ENCODE results near the gene IMP4.

IMP4 gene

GRCh38 chr2:130391058-130391871 is 48.6 kb downstream of the IMP4 start:
- no peaks in the 10 kb centered on the region for H4K20me1 ChIP-seq (ENCODE audit: insufficient read depth, low read length)
- TF ChIP-seq CTCF (IDR thresholded peaks at IDR 0.05; ENCODE audit: low read length), result no peak
- no peak for TF ChIP-seq EZH2phosphoT487 (IDR thresholded peaks at IDR 0.05; ENCODE audit: low read length)
- no peak for TF ChIP-seq EZH2 (optimal IDR thresholded peaks at IDR 0.05; ENCODE audit: low read depth, low read length)
- no peaks in the 10 kb centered on the region for H3K9me3 ChIP-seq (replicated peaks; ENCODE audit: insufficient read depth, low read length)
- H3K4me3 ChIP-seq (ENCODE audit: low read length), result peak overlapping the region; percentile 83
- DNase-seq, result peak; percentile 79
- H3K79me2 ChIP-seq (ENCODE audit: low read length), result no peaks in the 10 kb centered on the region
- H3K36me3 ChIP-seq (replicated peaks; ENCODE audit: insufficient read depth, low read length), result no peaks in the 10 kb centered on the region
- no peaks in the 10 kb centered on the region for H3K9me2 ChIP-seq (replicated peaks; ENCODE audit: insufficient read depth, low read length)
- peak overlapping the region; percentile 82 for H3K4me2 ChIP-seq (ENCODE audit: low read depth, low read length)
- no peaks in the 10 kb centered on the region for H3F3A ChIP-seq (ENCODE audit: insufficient read depth, low read length)
- peak overlapping the region; percentile 92 for H2AFZ ChIP-seq (ENCODE audit: low read length)
- H3K27ac ChIP-seq (ENCODE audit: low read length), result peak overlapping the region; percentile 22; the same call in 1 of the 2 replicates
- no peaks in the 10 kb centered on the region for H3K27me3 ChIP-seq (replicated peaks; ENCODE audit: insufficient read depth, low read length)
- peak overlapping the region; percentile 69 for H3K9ac ChIP-seq (ENCODE audit: low read length)
- H3K4me1 ChIP-seq (ENCODE audit: low read length), result peaks cover 15% of the 10 kb centered on the region

- no peak for DNase-seq
- H3K9me3 ChIP-seq (replicated peaks; ENCODE audit: insufficient read depth, low read length), result no peaks in the 10 kb centered on the region
- H3K27me3 ChIP-seq (replicated peaks; ENCODE audit: insufficient read depth, low read length), result no peaks in the 10 kb centered on the region
- peaks cover 9% of the 10 kb centered on the region for H3K4me1 ChIP-seq (ENCODE audit: low read length)
- no peaks in the 10 kb centered on the region for H3K9me2 ChIP-seq (replicated peaks; ENCODE audit: insufficient read depth, low read length)
- peak overlapping the region; percentile 92 for H2AFZ ChIP-seq (ENCODE audit: low read length)
- H3K4me2 ChIP-seq (ENCODE audit: low read depth, low read length), result peak overlapping the region; percentile 82
- H3F3A ChIP-seq (ENCODE audit: insufficient read depth, low read length), result no peaks in the 10 kb centered on the region
- H3K9ac ChIP-seq (ENCODE audit: low read length), result peak overlapping the region; percentile 69; the same call in 1 of the 2 replicates
- H4K20me1 ChIP-seq (ENCODE audit: insufficient read depth, low read length), result no peaks in the 10 kb centered on the region
- no peaks in the 10 kb centered on the region for H3K79me2 ChIP-seq (ENCODE audit: low read length)
- no peak overlapping the region for H3K27ac ChIP-seq (ENCODE audit: low read length)
- TF ChIP-seq CTCF (IDR thresholded peaks at IDR 0.05; ENCODE audit: low read length), result no peak
- no peak for TF ChIP-seq EZH2phosphoT487 (IDR thresholded peaks at IDR 0.05; ENCODE audit: low read length)
- TF ChIP-seq EZH2 (optimal IDR thresholded peaks at IDR 0.05; ENCODE audit: low read depth, low read length), result no peak
- peak overlapping the region; percentile 83 for H3K4me3 ChIP-seq (ENCODE audit: low read length)
- H3K36me3 ChIP-seq (replicated peaks; ENCODE audit: insufficient read depth, low read length), result no peaks in the 10 kb centered on the region
Observed at GRCh38 chr2:130391872-130392670, 49.4 kb downstream of the IMP4 start.

- H3K27ac ChIP-seq (ENCODE audit: low read length), result peak overlapping the region; percentile 67; the same call in 1 of the 2 replicates
- no peak overlapping the region for H3K9ac ChIP-seq (ENCODE audit: low read length)
- no peaks in the 10 kb centered on the region for H3F3A ChIP-seq (ENCODE audit: insufficient read depth, low read length)
- H3K9me2 ChIP-seq (replicated peaks; ENCODE audit: insufficient read depth, low read length), result no peaks in the 10 kb centered on the region
- no peaks in the 10 kb centered on the region for H3K79me2 ChIP-seq (ENCODE audit: low read length)
- 0 out of 2 replicates have a peak overlapping the region, but pooled peaks have one; percentile 64 for H2AFZ ChIP-seq (ENCODE audit: low read length)
- peak overlapping the region; percentile 21; the same call in 1 of the 2 replicates for H3K4me2 ChIP-seq (ENCODE audit: low read depth, low read length)
- DNase-seq, result peak; percentile 34
- H4K20me1 ChIP-seq (ENCODE audit: insufficient read depth, low read length), result no peaks in the 10 kb centered on the region
- H3K9me3 ChIP-seq (replicated peaks; ENCODE audit: insufficient read depth, low read length), result no peaks in the 10 kb centered on the region
- peaks cover 9% of the 10 kb centered on the region for H3K4me1 ChIP-seq (ENCODE audit: low read length)
- no peaks in the 10 kb centered on the region for H3K27me3 ChIP-seq (replicated peaks; ENCODE audit: insufficient read depth, low read length)
- TF ChIP-seq EZH2 (optimal IDR thresholded peaks at IDR 0.05; ENCODE audit: low read depth, low read length) (no peak), EZH2phosphoT487 (IDR thresholded peaks at IDR 0.05; ENCODE audit: low read length) (no peak), CTCF (IDR thresholded peaks at IDR 0.05; ENCODE audit: low read length) (no peak)
- H3K36me3 ChIP-seq (replicated peaks; ENCODE audit: insufficient read depth, low read length), result no peaks in the 10 kb centered on the region
- H3K4me3 ChIP-seq (ENCODE audit: low read length), result no peak overlapping the region
Observed at GRCh38 chr2:130393318-130393910, 50.7 kb downstream of the IMP4 start.
